HUES48 (cell line): Measurements from ENCODE around the gene NFKBIL1.
"Not testable (repeated sequence)": the region's sequence is repeated elsewhere in the genome, so short reads cannot be mapped to it uniquely, and the experiment has no call there.

ENCODE experiments used
- H3K27ac ChIP-seq: one replicate; pipeline ENCODE4 v1.7.0; 2013; ENCODE audit warnings: low read depth, low read length, inconsistent platforms
- H3K27me3 ChIP-seq: 2 replicates; pipeline ENCODE4 v1.6.1; 2013; ENCODE audit warnings: mild to moderate bottlenecking, low read length; ENCODE audit not compliant: control insufficient read depth, insufficient read depth
- H3K36me3 ChIP-seq: 2 replicates; pipeline ENCODE4 v1.6.1; 2013; ENCODE audit warnings: low read length; ENCODE audit not compliant: control insufficient read depth, insufficient read depth
- H3K4me1 ChIP-seq: 2 replicates; pipeline ENCODE4 v1.6.1; 2013; ENCODE audit warnings: mild to moderate bottlenecking, low read length; ENCODE audit not compliant: control insufficient read depth, insufficient read depth
- H3K4me3 ChIP-seq: 2 replicates; pipeline ENCODE4 v1.5.1; 2013; ENCODE audit warnings: mild to moderate bottlenecking, low read depth, low read length
- H3K9ac ChIP-seq: 2 replicates; pipeline ENCODE4 v1.6.1; 2013; ENCODE audit warnings: mild to moderate bottlenecking, low read depth, low read length, moderate library complexity
- H3K9me3 ChIP-seq: 2 replicates; pipeline ENCODE4 v1.6.1; 2013; ENCODE audit warnings: low read length; ENCODE audit not compliant: control insufficient read depth, insufficient read depth

The NFKBIL1 gene, protein sequence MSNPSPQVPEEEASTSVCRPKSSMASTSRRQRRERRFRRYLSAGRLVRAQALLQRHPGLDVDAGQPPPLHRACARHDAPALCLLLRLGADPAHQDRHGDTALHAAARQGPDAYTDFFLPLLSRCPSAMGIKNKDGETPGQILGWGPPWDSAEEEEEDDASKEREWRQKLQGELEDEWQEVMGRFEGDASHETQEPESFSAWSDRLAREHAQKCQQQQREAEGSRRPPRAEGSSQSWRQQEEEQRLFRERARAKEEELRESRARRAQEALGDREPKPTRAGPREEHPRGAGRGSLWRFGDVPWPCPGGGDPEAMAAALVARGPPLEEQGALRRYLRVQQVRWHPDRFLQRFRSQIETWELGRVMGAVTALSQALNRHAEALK

DNA sequence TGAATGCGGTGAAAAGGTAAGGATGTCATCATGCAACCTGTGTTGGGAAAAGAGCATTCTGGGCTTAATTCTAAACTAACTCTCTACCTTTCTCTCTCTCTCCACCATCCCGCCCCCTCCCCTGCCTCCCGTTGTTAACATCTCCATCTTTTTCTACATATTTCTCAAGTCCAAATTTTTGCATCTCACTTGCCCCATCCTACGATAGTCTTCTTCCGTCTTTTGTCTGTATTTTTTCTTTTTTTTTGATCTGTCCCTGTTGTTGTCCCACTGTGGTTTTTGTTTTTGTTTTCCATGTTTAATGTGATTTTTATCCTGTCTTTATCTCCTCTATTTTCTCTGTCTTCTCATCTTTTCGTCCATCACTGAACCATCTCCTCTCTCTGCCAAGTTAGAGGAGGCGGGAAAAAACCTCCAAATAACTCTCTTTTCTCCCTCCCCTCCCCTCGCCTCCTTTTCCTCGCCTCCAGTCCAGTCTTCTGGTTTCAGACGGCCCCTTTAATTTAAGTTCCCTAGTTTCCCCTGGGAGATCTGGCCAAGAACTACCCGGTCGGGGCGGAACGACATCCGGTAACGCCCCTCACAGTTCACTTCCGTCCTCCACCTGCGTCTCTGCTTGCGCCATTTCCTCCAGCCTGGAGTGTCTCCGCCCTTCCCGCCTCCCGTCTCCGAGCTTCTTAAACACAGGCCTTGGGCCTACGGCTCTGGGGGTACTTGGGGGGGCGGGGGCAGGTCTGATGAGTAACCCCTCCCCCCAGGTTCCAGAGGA lies at the start of gene NFKBIL1:
TSS of gene NFKBIL1 (plus strand) at position 651 of the 769 bp plus-strand sequence. CDS start at position 738, 87 bp downstream.
- peak within 1 kb of the TSS; percentile 76 for H3K4me3 ChIP-seq
- H3K27me3 ChIP-seq = no peaks in the 10 kb centered on the region
- peak within 1 kb of the TSS; percentile 67 for H3K27ac ChIP-seq
- peak within 1 kb of the TSS; percentile 65 for H3K9ac ChIP-seq
- no peaks in the 10 kb centered on the region for H3K9me3 ChIP-seq
- H3K4me1 ChIP-seq = peaks cover 12% of the 10 kb centered on the region; the same call in 1 of the 2 replicates
- H3K36me3 ChIP-seq = peaks cover 27% of the 10 kb centered on the region

DNA sequence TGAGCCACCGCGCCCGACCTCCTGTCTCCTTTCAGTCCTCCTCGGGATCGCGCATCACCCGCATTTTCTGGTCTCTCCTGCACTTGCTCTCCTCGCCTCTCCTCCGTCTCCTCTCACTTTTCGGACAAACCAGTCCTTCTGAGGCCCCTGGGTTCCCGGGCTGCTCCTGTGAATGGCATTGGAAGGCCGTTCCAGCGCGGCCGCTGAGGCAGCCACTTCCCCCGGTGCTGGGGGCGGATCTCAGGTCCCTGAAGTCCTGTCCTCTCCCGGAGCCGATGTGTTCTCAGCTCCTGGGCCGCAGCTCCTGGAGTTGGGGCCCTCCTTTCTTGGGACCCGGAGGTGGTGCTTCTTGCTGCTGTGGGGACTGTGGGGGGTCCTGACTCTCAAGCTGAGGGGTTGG lies 48.7 kb upstream of the NFKBIL1 start:
- Histone ChIP-seq H3K9me3 (no peaks in the 10 kb centered on the region), H3K27me3 (peaks cover 31% of the 10 kb centered on the region), H3K36me3 (no peaks in the 10 kb centered on the region), H3K4me1 (peaks cover 19% of the 10 kb centered on the region), H3K4me3 (peak overlapping the region; percentile 85), H3K27ac (no peak overlapping the region), H3K9ac (no peak overlapping the region)

DNA sequence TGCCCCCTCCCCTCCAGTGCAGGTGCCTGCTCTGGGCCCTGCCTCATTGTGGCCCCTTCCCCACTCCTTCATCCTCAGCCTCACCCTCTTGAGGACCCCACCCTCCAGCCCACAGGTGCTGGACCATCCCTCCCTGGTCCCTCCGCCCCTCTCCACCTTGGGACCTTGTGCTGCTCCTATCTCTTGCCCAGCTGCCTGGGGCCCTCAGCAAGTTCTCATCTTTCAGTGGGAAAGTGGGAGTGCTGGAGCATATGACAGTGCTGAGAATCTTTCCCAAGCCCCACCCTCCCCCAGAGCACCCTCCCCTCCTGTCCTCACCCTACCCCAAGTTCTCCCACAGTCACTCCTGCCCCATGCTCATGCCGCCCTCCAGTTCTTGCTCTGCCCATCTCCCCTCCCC lies 47.8 kb upstream of the NFKBIL1 start:
- Histone ChIP-seq H3K27me3 (peaks cover 31% of the 10 kb centered on the region), H3K4me3 (peak overlapping the region; percentile 85; the same call in 1 of the 2 replicates), H3K4me1 (peaks cover 19% of the 10 kb centered on the region)
- not testable (repeated sequence) for H3K36me3 ChIP-seq, H3K27ac ChIP-seq, H3K9me3 ChIP-seq, H3K9ac ChIP-seq

DNA sequence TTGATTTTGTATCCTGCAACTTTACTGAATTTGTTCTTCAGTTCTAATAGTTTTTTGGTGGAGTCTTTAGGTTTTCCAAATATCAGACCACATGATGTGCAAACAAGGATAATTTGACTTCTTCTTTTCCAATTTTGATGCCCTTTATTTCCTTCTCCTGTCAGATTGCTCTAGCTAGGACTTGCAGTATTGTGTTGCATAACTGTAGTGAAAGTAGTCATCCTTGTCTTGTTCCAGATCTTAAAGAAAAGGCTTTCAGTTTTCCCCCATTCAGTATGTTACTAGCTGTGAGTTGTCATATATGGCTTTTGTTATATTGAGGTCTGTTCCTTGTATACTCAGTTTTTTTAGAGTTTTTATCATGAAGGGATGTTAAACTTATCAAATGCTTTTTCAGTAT lies 44.8 kb upstream of the NFKBIL1 start:
- Histone ChIP-seq H3K9ac (no peak overlapping the region), H3K9me3 (no peaks in the 10 kb centered on the region), H3K4me3 (no peak overlapping the region), H3K27ac (no peak overlapping the region), H3K27me3 (0 out of 2 replicates have a peak, but pooled peaks cover 6% of the 10 kb centered on the region), H3K4me1 (peaks cover 12% of the 10 kb centered on the region), H3K36me3 (peaks cover 15% of the 10 kb centered on the region)

DNA sequence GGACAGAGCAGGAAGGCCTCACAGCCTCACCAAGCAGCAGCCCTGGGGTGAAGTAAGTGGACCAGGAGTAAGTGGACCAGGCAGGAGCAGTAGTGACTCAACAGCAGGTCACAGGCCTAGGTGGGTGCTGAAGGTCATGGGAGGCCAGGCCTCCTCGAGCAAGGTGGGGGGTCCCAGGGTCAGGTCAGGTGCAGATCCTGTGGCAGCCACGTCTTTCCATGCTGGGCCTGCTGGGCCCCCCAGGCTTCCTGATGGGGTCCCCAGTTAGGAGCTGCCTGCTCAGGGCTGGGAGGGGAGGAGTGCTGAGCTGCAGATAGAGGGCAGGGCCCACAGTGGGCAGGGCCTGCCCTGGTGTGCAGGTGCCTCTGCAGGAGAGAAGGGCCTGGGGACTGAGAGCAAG lies 38.4 kb upstream of the NFKBIL1 start:
- H3K27me3 ChIP-seq, H3K4me3 ChIP-seq, H3K9ac ChIP-seq, H3K27ac ChIP-seq, H3K4me1 ChIP-seq, H3K9me3 ChIP-seq: not testable (repeated sequence)
- peaks cover 40% of the 10 kb centered on the region for H3K36me3 ChIP-seq

DNA sequence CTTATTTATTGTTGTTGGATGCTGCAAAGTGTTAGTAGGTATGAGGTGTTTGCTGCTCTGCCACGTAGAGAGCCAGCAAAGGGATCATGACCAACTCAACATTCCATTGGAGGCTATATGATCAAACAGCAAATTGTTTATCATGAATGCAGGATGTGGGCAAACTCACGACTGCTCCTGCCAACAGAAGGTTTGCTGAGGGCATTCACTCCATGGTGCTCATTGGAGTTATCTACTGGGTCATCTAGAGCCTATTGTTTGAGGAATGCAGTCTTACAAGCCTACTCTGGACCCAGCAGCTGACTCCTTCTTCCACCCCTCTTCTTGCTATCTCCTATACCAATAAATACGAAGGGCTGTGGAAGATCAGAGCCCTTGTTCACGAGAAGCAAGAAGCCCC lies 37.4 kb upstream of the NFKBIL1 start:
- Histone ChIP-seq H3K4me1 (no peaks in the 10 kb centered on the region), H3K36me3 (peaks cover 40% of the 10 kb centered on the region), H3K9ac (no peak overlapping the region), H3K9me3 (no peaks in the 10 kb centered on the region), H3K4me3 (no peak overlapping the region), H3K27ac (no peak overlapping the region), H3K27me3 (no peaks in the 10 kb centered on the region)

DNA sequence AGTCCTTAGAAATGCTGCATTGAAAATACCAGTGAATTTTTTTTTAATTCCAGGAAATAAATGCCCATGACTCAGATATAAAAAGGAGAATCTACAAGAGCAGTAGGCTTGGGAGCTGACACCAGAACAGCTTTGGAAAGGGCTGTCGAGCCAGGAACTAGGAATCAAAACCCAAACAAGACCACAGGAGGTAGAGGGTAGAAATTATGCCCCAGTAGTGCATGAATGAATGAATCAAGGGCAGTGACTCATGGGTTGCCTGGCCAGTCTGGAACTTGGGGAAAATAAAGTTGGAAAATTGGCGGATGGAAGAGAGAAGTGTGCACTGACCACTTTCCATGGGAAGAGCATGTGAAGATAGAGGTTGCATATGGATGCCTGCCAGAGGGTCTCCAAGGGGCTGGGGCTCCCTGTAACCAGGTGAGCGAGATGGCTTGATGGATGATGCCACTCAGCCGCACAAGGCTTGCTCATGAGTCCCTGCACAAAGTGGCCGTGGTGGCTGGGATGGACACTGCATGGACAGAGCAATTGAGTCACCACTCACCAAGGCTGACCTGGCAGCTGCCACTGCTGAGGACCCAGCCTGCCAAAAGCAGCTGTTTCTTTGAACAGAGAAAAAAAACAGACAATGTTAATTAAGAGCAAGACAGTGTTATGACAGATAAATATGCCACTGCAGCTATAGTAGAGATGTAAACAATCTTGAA lies 33.8 kb upstream of the NFKBIL1 start:
- H3K9ac ChIP-seq = no peak overlapping the region
- no peak overlapping the region for H3K4me3 ChIP-seq
- no peak overlapping the region for H3K27ac ChIP-seq
- H3K4me1 ChIP-seq = no peaks in the 10 kb centered on the region
- H3K36me3 ChIP-seq = peaks cover 16% of the 10 kb centered on the region
- H3K27me3 ChIP-seq = no peaks in the 10 kb centered on the region
- no peaks in the 10 kb centered on the region for H3K9me3 ChIP-seq

DNA sequence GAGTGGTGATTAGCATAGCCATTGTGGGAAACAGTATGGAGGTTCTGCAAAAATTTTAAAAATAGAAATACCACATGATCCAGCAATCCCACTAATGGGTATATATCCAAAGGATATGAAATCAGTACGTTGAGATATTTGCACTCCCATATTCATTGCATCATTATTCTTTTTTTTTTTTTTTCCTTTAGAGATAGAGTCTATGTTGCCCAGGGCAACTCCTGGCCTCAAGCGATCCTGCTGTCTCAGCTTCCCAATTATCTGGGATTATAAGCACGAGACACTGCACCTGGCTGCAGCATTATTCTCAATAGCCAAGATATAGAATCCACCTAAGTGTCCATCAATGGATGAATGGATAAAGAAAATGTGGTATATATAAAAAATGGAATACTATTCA lies 25.6 kb upstream of the NFKBIL1 start:
- Histone ChIP-seq H3K4me3 (no peak overlapping the region), H3K27ac (no peak overlapping the region), H3K27me3 (no peaks in the 10 kb centered on the region), H3K9me3 (no peaks in the 10 kb centered on the region), H3K36me3 (no peaks in the 10 kb centered on the region), H3K9ac (no peak overlapping the region), H3K4me1 (no peaks in the 10 kb centered on the region)

DNA sequence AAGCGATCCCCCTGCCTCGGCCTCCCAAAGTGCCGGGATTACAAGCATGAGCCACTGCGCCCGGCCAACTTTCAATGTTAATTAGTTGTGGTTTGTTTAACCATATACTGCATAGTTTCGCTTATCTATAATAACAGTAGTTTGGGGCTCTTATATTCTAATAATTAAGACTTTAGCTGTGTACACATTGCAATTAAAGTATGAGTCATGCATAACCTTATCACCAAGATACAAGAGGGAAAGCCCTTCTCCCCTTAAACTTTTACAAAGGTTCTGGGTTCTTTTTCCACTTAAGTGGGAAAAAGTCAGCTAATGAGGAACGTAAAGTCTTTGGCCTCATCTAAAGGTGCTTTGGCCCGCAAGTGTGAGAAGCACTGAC lies 21.9 kb upstream of the NFKBIL1 start:
- H3K9ac ChIP-seq = no peak overlapping the region
- no peak overlapping the region for H3K4me3 ChIP-seq

DNA sequence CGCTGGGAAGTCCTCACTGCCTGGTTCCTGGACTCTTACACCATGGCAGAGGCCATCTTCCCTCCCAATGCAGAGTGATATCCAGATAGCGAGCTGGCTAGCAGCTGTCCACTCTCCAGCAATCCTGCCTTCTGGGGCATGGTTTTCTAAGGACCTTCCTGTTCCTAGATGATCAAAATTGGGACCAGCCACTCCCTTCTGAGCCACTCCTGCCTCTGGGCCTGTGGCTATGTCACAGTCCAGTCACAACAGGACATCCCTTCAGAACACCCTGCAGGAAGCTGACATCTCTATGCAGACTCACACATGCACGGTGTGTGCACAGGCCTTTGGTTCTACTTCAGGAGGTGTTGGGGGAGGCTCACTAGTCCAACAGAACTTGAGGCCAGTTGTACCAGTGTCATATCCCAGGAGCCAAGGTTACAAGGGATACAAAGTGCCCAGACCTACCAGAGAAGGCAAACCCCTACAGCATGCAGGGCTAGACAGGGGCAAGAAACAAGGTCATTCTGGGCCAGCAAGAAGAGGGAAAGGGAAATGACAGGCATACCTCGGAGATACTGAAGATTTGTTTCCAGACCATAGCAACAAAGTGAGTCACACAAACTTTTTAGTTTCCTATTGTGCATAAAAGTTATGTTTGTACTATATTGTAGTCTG lies 21.3 kb upstream of the NFKBIL1 start:
- peaks cover 17% of the 10 kb centered on the region for H3K36me3 ChIP-seq
- no peaks in the 10 kb centered on the region for H3K27me3 ChIP-seq
- H3K27ac ChIP-seq = no peak overlapping the region
- no peaks in the 10 kb centered on the region for H3K4me1 ChIP-seq
- H3K9me3 ChIP-seq = no peaks in the 10 kb centered on the region
- H3K9ac ChIP-seq = no peak overlapping the region
- H3K4me3 ChIP-seq = no peak overlapping the region

More for the DNA sequence above, 21.9 kb upstream of the NFKBIL1 start:
- no peaks in the 10 kb centered on the region for H3K9me3 ChIP-seq
- peaks cover 12% of the 10 kb centered on the region for H3K36me3 ChIP-seq
- H3K4me1 ChIP-seq = no peaks in the 10 kb centered on the region
- no peak overlapping the region for H3K27ac ChIP-seq
- no peaks in the 10 kb centered on the region for H3K27me3 ChIP-seq
